ENCODE measurements around the gene DOCK2.

DOCK2 gene

GRCh38 chr5:170113522-170113900, 476.4 kb downstream of the DOCK2 start:
- TF ChIP-seq ZNF274 (IDR thresholded peaks at IDR 0.05; ENCODE audit: low read depth, low read length), result no peak
- no peak overlapping the region for H3K4me3 ChIP-seq (ENCODE audit: low read length)

GRCh38 chr5:170114271-170114670, 477.2 kb downstream of the DOCK2 start:
- no peak for TF ChIP-seq ZNF274 (IDR thresholded peaks at IDR 0.05; ENCODE audit: low read depth, low read length)
- no peak overlapping the region for H3K4me3 ChIP-seq (ENCODE audit: low read length)

- no peak overlapping the region for H3K4me3 ChIP-seq (ENCODE audit: low read length)
- no peak for TF ChIP-seq ZNF274 (IDR thresholded peaks at IDR 0.05; ENCODE audit: low read depth, low read length)
Observed at GRCh38 chr5:170115925-170116324, 478.9 kb downstream of the DOCK2 start.

GRCh38 chr5:170117736-170118135, 480.7 kb downstream of the DOCK2 start:
- H3K4me3 ChIP-seq (ENCODE audit: low read length), result no peak overlapping the region

GRCh38 chr5:170120576-170120975, 483.5 kb downstream of the DOCK2 start:
- H3K4me3 ChIP-seq (ENCODE audit: low read length), result no peak overlapping the region

More at GRCh38 chr5:170117736-170118135, 480.7 kb downstream of the DOCK2 start:
- TF ChIP-seq ZNF274 (IDR thresholded peaks at IDR 0.05; ENCODE audit: low read depth, low read length), result no peak

GRCh38 chr5:170121321-170121720, 484.2 kb downstream of the DOCK2 start:
- no peak for TF ChIP-seq ZNF274 (IDR thresholded peaks at IDR 0.05; ENCODE audit: low read depth, low read length)
- H3K4me3 ChIP-seq (ENCODE audit: low read length), result no peak overlapping the region

More at GRCh38 chr5:170120576-170120975, 483.5 kb downstream of the DOCK2 start:
- no peak for TF ChIP-seq ZNF274 (IDR thresholded peaks at IDR 0.05; ENCODE audit: low read depth, low read length)

- TF ChIP-seq ZNF274 (IDR thresholded peaks at IDR 0.05; ENCODE audit: low read depth, low read length), result no peak
- no peak overlapping the region for H3K4me3 ChIP-seq (ENCODE audit: low read length)
Observed at GRCh38 chr5:170126061-170126460, 489.0 kb downstream of the DOCK2 start.

GRCh38 chr5:170126626-170127025, 489.6 kb downstream of the DOCK2 start:
- TF ChIP-seq ZNF274 (IDR thresholded peaks at IDR 0.05; ENCODE audit: low read depth, low read length), result no peak
- no peak overlapping the region for H3K4me3 ChIP-seq (ENCODE audit: low read length)

- H3K4me3 ChIP-seq (ENCODE audit: low read length), result no peak overlapping the region
- TF ChIP-seq ZNF274 (IDR thresholded peaks at IDR 0.05; ENCODE audit: low read depth, low read length), result no peak
Observed at GRCh38 chr5:170131235-170131634, 494.2 kb downstream of the DOCK2 start.

GRCh38 chr5:170132269-170132975, 495.3 kb downstream of the DOCK2 start:
- H3K4me3 ChIP-seq (ENCODE audit: low read length), result no peak overlapping the region
- no peak for TF ChIP-seq ZNF274 (IDR thresholded peaks at IDR 0.05; ENCODE audit: low read depth, low read length)

Measured in GM08714 (cell line).